GM18511 (cell line): ENCODE results near the gene INPP4A.
A peak's percentile ranks its signal among the peaks of the same experiment; 100 is the strongest.

Source experiments
- ATAC-seq: cut with Tn5 transposase; IDR thresholded peaks from one replicate; pipeline ENCODE4 v1.9.1; 2021; ENCODE audit warnings: mild to moderate bottlenecking, moderate library complexity; ENCODE audit not compliant: unreplicated experiment

Gene INPP4A

DNA sequence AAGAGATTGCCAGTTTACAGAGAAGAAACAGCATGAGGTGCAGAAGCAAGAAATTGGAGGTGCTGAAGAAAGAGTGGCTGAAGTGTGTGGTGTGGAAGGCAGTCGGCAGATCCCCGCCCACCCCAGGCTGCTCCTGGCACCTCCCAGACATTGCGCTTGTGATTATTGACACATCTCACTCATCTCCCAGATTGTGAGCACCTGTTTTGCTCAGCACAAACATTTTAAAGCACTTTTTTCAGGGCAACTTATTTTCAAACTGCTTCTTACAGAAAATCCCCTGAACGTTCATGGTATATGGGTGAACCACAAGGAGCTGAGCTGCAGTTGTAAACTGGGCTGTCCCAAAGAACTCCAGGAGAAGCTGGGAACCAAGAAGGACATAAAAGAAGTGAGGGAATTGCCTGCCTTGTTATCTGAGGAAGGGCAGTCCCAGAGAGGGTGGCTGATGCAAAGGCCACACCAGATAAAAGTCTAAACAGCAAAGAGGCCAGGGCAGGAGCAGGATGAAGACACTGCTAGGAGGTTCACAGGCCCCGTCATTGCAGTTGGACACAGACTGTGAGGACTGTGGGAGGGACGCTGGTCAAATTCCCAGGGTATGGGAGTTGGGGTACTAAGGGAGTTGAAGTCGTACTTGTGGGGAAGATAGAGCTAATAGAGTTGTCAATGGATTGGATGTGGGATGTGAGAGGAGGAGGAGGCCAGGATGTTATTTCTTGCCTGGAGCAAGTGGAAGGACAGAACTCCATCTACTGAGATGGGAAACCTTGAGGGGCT lies 65.1 kb downstream of the INPP4A start:
- no peak for ATAC-seq

DNA sequence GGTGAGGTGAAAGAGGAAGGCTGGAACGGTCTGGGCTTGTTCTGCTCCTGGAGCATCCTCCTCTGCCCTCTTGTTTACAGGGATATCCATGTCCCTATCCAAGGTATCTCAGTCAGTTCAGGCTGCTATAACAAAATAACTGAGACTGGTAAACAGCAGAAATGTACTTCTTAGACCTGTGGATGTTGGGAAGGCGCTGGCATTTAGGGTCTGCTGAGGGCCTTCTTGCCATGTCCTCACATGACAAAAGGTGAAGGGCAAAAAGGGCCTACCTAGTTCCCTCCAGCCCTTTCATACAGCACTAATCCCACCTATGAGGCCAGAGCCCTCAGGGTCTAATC lies 65.6 kb downstream of the INPP4A start:
- ATAC-seq, result no peak

DNA sequence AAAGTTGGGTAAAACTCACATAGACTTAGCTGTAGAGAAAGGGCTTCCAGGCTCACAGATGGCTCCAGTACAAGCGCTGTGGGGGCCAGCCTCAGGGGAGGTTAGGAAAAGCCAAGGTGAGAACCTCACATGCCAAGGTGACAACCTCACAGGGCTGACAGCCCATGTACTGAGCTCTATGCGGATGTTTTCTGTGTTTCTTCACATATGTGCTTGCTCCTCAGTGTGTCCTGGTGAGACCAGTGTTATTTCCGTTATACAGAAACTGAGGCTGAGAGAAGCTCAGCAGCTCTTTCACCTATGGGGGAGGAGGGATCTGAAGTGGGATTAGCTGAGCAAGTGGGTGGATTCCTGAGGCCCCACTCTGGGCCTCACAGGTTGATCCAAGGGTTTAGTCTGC lies 67.3 kb downstream of the INPP4A start:
- ATAC-seq, result no peak

DNA sequence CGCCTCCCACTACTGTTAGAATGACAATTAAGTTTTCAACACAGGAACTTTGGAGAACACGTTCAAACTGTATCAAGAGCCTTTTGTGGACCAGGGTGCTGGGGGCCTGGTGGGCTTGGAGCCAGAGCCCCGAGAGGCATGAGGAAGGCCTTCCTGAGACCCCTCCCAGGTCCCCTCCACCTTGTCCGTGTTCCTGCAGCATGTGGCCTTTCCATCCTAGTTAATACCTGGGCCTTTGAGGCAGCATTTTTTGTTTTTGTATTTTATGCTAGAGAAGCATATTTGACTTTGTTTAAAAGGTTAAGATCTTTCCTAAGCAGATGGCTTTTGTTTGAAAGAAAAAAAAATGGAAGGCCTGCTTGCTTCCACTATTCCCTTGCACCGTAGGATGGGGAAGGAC lies 68.0 kb downstream of the INPP4A start:
- ATAC-seq, result no peak

DNA sequence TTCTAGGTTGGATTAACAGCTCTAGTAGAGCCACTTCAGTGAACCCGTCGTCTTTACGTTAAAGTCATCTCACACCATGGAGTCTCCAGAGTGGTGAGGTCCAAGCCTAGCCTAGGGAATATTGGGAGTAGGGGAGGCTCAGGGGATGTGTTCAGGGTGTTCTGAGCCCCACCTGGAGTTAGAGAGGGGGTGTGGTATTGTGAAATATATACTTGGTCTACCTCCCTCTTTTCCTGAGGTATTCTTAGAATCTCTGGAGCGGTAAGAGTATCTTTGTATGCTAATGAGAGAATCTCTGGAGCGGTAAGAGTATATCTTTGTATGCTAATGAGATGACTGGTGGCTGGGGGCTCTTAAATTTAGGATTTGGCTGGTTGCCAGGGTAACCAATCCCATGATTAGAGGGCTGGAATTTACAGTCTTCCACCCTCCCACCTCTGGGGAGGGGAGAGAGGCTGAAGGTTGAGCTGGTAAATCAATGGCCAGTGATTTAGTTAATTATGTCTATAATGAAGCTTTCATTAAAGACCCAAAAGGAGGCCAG lies 69.5 kb downstream of the INPP4A start:
- ATAC-seq, result no peak

DNA sequence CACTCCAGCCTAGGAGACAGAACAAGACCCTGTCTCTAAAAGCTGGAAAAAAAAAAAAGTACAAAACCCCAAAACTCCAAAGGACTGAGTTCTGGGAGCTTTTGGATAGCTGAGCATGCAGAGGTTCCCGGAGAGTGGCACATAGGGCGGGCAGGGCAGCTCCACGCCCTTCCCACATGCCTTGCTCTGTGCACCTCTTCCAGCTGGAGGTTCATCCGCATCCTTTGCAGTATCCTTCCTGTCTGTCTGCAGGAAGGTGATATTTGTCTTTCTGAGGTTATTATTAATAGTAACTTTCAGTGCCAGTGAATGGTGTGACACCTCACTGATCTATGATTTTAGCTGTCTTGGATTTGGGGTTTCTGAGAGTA lies 70.2 kb downstream of the INPP4A start:
- ATAC-seq, result no peak

DNA sequence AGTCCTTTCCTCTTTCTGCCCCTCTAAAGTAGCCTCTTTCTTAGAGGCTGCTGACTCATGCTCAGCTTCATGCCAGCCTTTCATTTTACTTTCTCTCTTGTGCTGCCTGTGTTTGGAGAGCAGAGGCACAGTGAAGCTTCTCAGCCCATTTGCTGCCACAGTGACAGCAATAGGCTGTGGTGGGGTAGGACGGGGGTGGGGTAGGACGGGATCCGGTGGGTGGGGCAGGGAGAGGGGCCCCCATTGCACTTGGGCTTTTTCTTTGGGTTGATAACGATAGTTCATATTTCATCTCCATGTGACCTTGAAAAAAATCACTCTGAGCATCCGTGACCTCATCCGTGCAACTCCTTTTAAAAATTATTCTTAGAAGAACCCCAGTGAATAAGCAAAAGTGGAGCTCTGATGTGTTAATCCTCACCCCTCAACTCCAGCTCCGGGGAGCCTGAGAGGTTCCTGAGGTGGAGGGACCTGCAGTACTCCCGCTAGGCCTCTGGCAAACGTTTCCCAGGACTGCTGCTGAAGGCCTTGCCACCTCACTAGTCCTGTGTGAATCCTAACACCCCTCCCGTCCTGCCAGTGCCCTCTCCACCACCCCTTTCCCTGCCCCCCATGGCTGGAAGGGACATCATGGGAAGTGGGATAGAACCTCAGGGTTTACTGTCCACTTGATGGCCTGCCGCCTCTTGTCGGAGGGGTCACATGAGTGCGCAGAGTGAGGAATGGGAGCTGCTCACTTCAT lies 70.8 kb downstream of the INPP4A start:
- peak; percentile 70 for ATAC-seq

DNA sequence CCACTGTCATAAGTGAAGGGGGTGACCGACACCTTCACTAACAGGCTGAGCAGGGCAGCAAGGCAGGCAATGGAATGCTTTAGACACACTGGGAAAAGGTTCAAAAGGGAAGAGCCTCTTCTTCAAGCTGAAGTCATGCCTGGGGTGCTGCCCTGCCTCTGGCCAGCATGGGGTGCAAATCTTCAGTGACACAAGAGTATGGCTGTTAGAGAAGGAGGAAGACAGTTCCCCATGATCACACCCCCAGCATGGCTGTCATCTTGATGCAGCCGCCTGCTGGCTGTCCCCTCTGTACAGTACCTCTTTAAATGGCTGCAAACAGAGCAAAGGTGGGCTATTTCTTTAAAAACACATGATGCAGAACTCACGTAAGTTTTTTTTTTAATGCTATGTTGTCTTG lies 71.9 kb downstream of the INPP4A start:
- no peak for ATAC-seq

DNA sequence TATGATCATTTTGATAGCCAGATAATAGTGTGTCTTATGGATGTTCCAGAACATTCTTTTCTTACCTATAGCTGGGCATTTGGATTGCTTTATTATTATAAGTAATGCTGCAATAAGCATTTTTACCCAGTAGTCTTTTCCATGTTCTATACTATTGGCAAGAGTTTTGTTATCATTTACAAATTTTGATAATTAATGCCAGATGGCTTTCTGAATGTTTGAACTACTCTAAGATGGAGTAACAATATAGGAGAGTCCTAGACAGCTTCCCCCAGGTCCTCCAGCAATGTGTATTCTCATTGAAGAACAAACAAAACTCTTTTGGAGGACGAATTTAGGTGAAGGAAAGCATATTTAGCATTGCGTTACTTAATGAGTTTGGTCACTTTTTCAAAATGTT lies 73.0 kb downstream of the INPP4A start:
- no peak for ATAC-seq

DNA sequence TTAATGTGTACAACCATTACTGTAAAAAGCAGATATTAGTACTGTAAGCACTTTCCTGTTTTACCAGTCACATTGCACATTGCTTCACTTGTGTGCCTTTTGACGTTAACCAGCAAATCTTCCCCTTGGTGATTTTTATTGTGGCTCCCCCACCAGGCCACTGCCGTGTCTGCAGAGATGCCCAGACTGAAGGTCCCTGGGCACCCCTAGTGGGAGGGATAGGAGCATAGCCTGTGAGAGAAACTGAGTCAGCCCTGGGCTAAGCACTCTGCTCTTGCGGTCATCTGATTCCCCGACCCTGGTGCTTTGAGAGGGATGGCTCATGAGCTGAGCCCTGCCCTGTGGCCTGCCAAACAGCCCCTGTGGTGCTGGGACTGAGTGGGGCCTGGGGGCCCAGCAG lies 73.4 kb downstream of the INPP4A start:
- ATAC-seq, result no peak

DNA sequence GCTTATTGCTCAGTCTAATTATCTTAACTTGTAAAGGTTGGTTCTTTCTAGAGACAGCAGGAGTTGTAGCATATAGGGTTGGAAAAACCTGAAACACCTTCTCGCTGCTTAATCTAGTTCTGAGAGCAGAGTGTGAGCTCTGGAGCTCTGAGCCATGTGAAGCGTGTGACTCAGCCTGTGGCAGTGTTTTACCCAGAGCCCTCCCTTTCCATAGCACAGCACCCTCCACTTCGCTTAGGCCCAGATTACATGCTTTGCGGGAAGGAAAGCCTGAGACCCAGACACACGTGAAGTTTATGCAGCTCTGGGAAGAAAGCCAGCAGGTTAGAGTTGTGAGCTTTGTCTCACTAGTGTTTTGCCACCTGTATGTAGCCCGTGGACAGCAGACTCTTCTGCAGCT lies 74.5 kb downstream of the INPP4A start:
- no peak for ATAC-seq

DNA sequence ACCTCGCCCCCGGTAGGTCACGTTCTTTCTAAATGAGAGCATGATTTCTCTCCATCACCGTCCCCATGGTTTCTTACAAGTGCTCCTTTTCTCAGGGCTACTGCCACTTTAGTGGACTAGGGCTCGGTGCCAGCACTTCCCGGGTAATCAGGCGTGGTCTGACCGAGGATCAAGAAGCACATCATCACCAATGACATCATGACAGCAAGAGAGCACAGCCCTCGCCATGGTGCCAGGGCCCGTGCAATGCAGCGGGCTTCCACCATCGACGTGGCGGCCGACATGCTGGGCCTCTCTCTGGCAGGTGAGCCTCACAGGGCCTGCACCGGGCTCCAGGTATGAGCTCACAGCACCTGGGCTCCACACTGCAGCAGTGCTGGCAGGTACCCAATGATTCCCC lies 75.2 kb downstream of the INPP4A start:
- ATAC-seq, result no peak

DNA sequence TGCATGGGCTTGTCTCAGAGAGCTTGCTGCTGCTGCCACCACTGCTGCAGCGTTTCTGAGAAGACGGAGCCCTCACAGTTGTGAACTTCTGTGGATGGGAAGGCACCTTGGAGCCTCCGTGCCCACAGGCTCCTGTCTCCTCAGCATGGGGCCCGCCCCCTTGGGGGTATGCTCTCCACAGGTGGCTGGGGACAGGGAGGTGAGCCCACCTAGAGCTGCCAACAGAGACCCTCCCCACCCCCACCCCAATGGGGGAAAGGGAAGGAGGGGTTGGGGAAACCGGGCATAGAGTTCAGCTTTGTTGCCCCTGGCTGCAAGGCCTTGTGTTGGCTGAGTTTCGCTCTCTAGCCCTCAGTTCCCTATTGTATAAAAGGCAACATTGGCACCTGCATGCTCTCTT lies 76.1 kb downstream of the INPP4A start:
- ATAC-seq, result no peak

DNA sequence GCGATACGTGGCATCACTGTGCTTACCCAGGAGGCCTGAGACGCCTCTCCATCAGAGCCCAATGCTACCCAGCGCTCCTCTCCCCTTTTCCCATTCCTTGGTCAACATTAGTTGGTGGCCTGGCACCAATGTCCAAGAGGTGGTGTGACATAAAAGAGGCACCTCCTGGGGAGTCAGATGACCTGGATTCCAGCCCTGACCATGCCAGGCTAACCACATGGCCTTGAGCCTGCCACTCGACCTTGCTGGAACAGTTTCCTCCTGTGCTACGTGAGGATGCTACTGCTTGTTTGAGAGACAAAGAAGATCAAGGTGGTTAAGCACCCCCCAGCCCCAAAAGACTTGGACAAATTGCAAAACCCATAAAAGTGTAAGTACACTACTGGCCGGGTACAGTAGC lies 76.6 kb downstream of the INPP4A start:
- no peak for ATAC-seq

DNA sequence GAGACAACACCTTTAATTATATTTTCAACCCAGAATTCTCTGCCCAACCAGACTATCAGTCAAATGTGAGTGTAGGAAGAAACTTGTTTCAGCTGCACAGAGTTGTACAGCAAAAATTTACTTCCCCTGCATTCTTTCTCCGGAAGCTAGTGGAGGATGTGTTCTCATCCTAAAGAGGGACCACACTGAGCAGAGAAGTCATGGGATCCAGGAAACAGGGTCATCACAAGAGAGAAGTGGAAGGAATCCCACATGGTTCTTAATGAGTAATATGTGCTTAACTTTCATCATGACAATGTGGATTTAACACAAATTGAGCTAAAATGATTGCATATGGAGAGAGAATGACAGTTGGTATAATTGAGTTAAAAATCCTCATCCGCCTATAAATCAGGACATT lies 78.2 kb downstream of the INPP4A start:
- no peak for ATAC-seq

DNA sequence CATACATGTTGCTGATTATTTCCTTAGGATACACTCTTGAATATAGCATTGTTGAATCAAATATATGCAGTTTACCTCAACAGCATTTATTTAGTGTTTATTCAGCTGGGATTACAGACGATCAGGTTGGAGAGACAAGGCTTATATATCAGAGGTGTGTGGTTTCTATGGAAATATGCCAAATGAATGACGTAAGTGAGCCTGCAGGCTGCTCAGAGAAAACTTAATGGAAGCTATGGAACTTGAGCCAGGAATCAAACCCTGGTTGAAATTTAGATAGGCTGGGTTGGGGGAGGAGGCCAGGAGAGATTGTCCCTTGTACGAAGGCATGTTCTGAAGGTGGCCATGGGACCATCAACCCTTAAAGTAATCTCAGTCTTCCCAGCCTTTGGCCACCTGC lies 79.5 kb downstream of the INPP4A start:
- no peak for ATAC-seq

DNA sequence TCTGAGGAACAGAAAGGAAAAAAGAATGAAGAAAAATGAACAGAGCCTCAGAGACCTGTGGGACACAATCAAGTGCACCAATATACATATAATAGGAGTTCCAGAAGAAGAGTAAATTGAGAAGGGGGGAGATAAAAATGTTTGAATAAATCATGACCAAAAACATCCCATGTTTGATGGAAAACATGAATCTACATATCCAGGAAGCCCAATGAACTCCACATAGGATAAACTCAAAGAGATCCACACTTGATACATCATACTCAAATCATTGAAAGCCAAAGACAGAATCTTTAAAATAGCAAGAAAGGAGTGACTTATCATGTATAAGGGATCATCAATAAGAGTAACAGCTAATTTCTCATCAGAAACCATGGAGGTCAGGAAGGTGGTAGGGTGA lies 83.7 kb downstream of the INPP4A start:
- no peak for ATAC-seq

DNA sequence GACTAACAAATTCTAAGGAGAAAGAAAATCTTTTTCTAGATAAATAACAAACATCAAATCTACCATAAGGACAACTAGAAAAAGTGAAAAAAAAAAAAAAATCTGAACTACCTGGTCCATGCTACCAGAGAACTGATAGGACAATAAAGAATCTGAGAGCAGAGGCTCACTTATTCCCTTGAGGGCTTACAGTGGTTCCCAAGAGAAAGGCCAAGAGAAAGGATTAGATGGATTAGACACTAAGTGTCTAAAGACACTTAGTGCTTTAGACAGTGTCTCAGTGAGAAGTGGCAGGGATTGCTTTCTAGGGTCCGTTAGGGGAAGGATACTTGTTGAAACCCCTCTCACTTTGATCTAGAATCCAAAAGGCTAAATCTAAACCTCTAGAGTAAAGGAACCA lies 85.5 kb downstream of the INPP4A start:
- no peak for ATAC-seq

DNA sequence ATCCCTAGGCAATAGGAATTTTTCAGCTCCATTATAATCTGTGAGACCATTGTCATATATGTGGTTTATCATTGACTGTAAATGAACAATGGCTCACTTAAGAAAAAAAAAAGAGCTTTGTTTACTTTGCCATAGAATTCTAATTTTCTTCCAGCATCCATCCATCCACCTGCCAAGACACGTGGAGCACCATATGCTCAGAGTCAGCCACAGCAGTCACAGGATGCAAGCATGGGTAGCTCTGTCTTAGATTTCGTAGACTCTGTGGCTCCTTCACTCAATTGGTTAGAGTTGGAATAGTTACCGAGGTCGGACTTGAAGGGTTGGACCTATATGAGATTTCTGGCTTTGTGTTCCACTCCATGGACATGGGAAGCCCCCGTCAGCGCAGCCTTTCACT lies 88.1 kb downstream of the INPP4A start:
- no peak for ATAC-seq

DNA sequence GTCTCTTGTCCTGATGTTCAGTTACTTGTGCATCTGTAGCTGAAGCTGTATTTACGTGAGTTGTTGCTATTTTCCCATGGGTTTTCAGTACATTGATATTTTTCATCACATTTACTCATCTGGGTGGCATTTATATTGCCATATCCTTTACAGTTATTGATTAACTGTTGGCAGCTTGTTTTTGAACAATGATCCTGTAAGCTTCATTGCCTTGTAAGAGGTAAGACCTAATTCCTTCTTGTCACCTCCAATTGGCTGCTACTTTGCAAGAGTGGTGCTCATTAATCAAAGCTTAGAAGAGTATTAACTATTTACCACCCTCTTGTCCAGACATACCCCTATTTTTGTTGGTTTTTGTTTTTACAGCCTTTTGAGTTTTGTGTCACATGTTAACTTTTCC lies 88.9 kb downstream of the INPP4A start:
- ATAC-seq, result no peak

DNA sequence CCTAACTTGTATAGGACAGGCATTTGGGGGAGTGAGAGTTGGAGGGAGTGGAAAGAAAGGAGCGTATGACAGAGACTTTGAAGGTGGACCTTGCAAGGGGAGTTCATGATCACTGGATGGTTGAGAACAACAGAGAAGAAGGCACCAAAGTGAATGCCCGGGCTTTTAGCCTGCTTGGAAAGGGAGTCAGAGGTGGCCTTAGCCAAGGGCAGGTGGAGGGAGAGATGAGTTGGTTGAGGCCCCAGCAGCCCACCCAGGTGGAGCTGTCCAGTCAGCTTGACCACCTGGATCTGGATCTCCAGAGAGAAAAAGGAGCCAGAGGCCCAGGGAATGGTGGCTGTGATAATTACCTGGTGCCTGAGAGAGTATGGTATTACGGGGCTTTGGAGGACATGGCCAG lies 90.1 kb downstream of the INPP4A start:
- no peak for ATAC-seq

DNA sequence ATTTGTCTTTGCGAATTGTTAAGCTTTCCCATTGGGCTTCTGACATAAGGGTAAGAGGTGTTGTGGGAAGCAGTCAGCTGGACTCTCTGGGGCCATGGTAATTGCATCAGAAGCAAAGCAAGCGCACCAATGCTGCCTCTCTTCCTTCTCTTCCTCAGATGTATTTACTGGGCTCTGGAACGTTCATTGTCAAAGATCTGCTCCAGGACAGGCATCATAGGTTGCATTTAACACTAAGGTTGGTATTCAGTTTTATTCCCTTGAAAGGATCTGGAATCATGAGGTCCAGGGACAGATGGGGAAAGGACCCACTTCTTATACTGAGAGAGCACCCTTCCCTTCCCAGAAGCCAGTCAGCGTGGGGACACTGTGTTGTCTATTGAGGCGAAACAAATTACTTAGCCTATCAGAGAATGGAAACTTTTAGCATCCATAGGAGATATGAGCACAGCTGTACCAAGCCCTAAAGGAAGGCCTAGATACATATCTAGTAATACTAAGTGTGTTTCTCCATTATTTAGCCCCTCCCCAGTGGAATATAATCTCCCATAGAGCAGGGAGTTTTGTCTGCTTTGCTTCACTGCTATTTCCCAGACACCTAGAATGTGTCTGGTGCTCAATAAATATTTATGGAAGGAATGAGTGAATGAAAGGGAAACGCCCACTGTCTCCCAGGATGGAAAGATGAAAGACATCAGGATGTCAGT lies 91.5 kb downstream of the INPP4A start:
- no peak for ATAC-seq
